Common myeloid progenitor, CD34-positive (primary cell): Measurements from ENCODE around the gene ULBP2.
"Not testable (repeated sequence)": the region's sequence is repeated elsewhere in the genome, so short reads cannot be mapped to it uniquely, and the experiment has no call there.

ENCODE experiments used
- CTCF ChIA-PET: fragments of 350-600 bp; sonication (Branson Sonifier 250); formaldehyde crosslinking; loops from one replicate; lab custom pipeline; 2021; ENCODE audit warnings: antibody characterized with exemption; lab: Charles Lee
- POLR2A ChIA-PET: fragments of 350-600 bp; sonication (Branson Sonifier 250); formaldehyde crosslinking; loops from one replicate; lab custom pipeline; 2021; ENCODE audit warnings: antibody characterized with exemption; lab: Charles Lee
- DNase-seq, 3 donors: peaks; one replicate each; pipeline versions ENCODE4 v3.0.0 to v3.0.0-alpha.2; 2013
- H3K27ac ChIP-seq, 2 experiments: 1 replicate in 1 of 2; 2 replicates in 1 of 2; pipeline ENCODE4 v1.7.0; 2013; ENCODE audit warnings: inconsistent platforms in 2 of 2, low read length in 2 of 2, mild to moderate bottlenecking in 2 of 2, low read depth in 1 of 2, moderate library complexity in 1 of 2; ENCODE audit not compliant: severe bottlenecking in 2 of 2, insufficient read depth in 1 of 2, poor library complexity in 1 of 2
- H3K27me3 ChIP-seq, 5 experiments: replicated peaks in 2 of 5; 1 replicate in 3 of 5; 2 replicates in 2 of 5; pipeline versions ENCODE4 v1.6.1 to v1.7.0; 2013; ENCODE audit warnings: low read length in 4 of 5, mild to moderate bottlenecking in 2 of 5, moderate library complexity in 2 of 5, inconsistent platforms in 1 of 5; ENCODE audit not compliant: insufficient read depth in 5 of 5, control insufficient read depth in 4 of 5
- H3K36me3 ChIP-seq, 4 experiments: 1 replicate in 2 of 4; 2 replicates in 2 of 4; pipeline versions ENCODE4 v1.6.1 to v1.7.0; 2013; ENCODE audit warnings: low read length in 3 of 4, control low read depth in 1 of 4, mild to moderate bottlenecking in 1 of 4; ENCODE audit not compliant: control insufficient read depth in 4 of 4, insufficient read depth in 4 of 4
- H3K4me1 ChIP-seq, 4 experiments: 1 replicate in 3 of 4; 2 replicates in 1 of 4; pipeline versions ENCODE4 v1.6.1 to v1.7.1; 2013; ENCODE audit warnings: low read length in 3 of 4, mild to moderate bottlenecking in 3 of 4, control low read depth in 1 of 4, inconsistent platforms in 1 of 4, moderate library complexity in 1 of 4; ENCODE audit not compliant: control insufficient read depth in 4 of 4, insufficient read depth in 4 of 4; ENCODE audit errors: control extremely low read depth in 1 of 4
- H3K4me3 ChIP-seq, 7 experiments: 1 replicate in 4 of 7; 2 replicates in 3 of 7; pipeline versions ENCODE4 v1.5.1 to v1.7.0; 2013; ENCODE audit warnings: mild to moderate bottlenecking in 7 of 7, low read length in 6 of 7, moderate library complexity in 6 of 7, inconsistent platforms in 2 of 7, low read depth in 2 of 7, control low read depth in 1 of 7; ENCODE audit not compliant: insufficient read depth in 4 of 7, control insufficient read depth in 1 of 7; ENCODE audit errors: extremely low read depth in 1 of 7
- H3K9me3 ChIP-seq, 5 experiments: 1 replicate in 4 of 5; 2 replicates in 1 of 5; pipeline versions ENCODE4 v1.6.1 to v1.7.1; 2013; ENCODE audit warnings: low read length in 4 of 5, mild to moderate bottlenecking in 2 of 5, inconsistent platforms in 1 of 5, low read depth in 1 of 5, moderate library complexity in 1 of 5; ENCODE audit not compliant: control insufficient read depth in 4 of 5, insufficient read depth in 2 of 5; ENCODE audit errors: control extremely low read depth in 1 of 5
- WGBS: methylation state at CpG from one replicate; pipeline ENCODE4 v1.1.5; 2013; ENCODE audit not compliant: insufficient coverage; 5-methylcytosine and 5-hydroxymethylcytosine counted together

The ULBP2 gene

DNA sequence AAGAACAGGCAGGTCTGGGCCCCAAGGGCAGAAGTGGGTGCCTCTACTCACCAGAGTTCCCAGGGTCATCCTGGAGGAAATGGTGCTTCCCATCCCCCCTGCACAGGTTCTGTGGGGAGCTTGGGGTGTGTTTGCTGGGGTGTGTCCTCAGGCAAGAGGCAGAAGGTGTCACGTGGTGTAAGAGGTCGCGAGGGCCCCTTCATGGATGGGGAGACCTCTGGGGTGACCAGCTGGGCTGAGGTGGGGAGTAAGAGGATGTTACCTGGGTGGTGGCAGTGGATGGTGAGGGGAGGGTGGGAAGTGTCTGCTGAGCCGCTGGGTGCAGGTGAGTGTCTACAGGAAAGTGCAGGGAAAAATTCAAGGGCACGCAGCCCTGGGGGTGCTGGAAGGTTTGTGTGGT is 19.7 kb upstream of the ULBP2 start:
- H3K4me3 ChIP-seq = peak overlapping the region in 3 of 7 experiments; percentile 57 to 79 (median 69)
- peaks cover 0 to 26% (median 24%) of the 10 kb centered on the region in 4 experiments for H3K4me1 ChIP-seq
- POLR2A ChIA-PET, H3K9me3 ChIP-seq, H3K36me3 ChIP-seq, DNase-seq, H3K27ac ChIP-seq: not testable (repeated sequence)
- H3K27me3 ChIP-seq = peaks cover 6 to 67% (median 38%) of the 10 kb centered on the region in 5 experiments
- CTCF ChIA-PET = interaction anchor here (1.2 kb wide), 1 partner anchor 86 kb away, joined by 3 read pairs; no protein-coding TSS in a partner anchor
- WGBS = 64% methylated on average over 4 of the region's 5 CpGs

GRCh38 chr6:149922642-149923326 is 19.0 kb upstream of the ULBP2 start, which contains the start of gene RAET1G:
Gene RAET1G, minus strand, starts transcription at chr6:149923121. Its CDS starts 111 bp downstream, at chr6:149923010.
- Histone ChIP-seq H3K4me3 (peak within 1 kb of the TSS; percentile 19 to 79 (median 64)), H3K9me3 (peaks cover 0 to 2% (median 0%) of the 10 kb centered on the region in 5 experiments), H3K27ac (no peak within 1 kb of the TSS), H3K4me1 (peaks cover 0 to 26% (median 24%) of the 10 kb centered on the region in 4 experiments), H3K27me3 (peaks cover 6 to 69% (median 38%) of the 10 kb centered on the region in 5 experiments), H3K36me3 (no peaks in the 10 kb centered on the region)
- DNase-seq = peak; percentile 92 to 96 (median 95)
- ChIA-PET CTCF (interaction anchor here (1.2 kb wide), 1 partner anchor 87 kb away, joined by 3 read pairs; no protein-coding TSS in a partner anchor), POLR2A (no interaction called here)
- 2% methylated on average over 31 of the region's 40 CpGs for WGBS

DNA sequence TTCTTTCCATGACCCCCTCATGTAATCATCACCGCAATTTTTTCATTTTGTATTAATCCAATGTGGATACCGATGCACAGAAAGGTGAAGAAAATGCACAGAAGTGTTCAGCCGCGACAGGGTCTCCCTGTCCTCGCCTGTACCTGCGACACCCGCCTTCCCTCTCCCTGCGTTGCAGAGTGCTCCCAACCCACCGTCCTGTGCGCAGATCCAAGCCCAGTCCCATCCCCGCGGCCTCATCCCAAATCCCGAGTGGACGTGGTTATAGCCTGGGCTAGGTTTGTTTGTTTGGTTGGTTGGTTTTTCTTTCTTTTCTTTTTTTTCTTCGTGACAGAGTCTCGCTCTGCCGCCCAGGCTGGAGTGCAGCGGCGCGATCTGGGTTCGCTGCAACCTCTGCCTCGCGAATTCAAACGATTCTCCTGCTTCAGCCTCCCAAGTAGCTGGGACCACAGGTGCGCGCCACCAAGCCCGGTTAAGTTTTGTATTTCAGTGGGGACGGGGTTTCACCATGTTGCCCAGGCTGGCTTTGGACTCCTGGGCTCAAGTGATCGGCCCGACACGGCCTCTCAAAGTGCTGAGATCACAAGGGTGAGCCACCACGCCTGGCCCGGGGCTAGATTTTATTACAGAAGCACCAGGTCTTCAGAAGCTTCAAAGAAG is 18.4 kb upstream of the ULBP2 start:
- H3K36me3 ChIP-seq = no peaks in the 10 kb centered on the region
- peaks cover 0 to 2% (median 0%) of the 10 kb centered on the region in 5 experiments for H3K9me3 ChIP-seq
- CTCF ChIA-PET = interaction anchor here (0.6 to 2.6 kb wide), 11 partner anchors 11 to 675 kb away, joined by 3 to 21 read pairs (median 3); no protein-coding TSS in a partner anchor
- H3K4me1 ChIP-seq = peaks cover 0 to 26% (median 24%) of the 10 kb centered on the region in 4 experiments
- H3K4me3 ChIP-seq = peak overlapping the region in 6 of 7 experiments; percentile 56 to 79 (median 66)
- no peak overlapping the region for H3K27ac ChIP-seq
- 12% methylated on average over 19 of the region's 33 CpGs for WGBS
- DNase-seq = peak in 1 of 3 donors; percentile 34
- H3K27me3 ChIP-seq = peaks cover 6 to 71% (median 36%) of the 10 kb centered on the region in 5 experiments
- POLR2A ChIA-PET = no interaction called here

- CTCF ChIA-PET = interaction anchor here (0.6 to 2.6 kb wide), 17 partner anchors 10 to 674 kb away, joined by 3 to 21 read pairs (median 4); no protein-coding TSS in a partner anchor
- no peaks in the 10 kb centered on the region for H3K36me3 ChIP-seq
Observed at GRCh38 chr6:149924206-149924932, 17.4 kb upstream of the ULBP2 start.

GRCh38 chr6:149924933-149925252 is 16.9 kb upstream of the ULBP2 start:
- POLR2A ChIA-PET = no interaction called here
- Histone ChIP-seq H3K27ac (no peak overlapping the region), H3K4me3 (no peak overlapping the region), H3K36me3 (no peaks in the 10 kb centered on the region), H3K4me1 (peaks cover 0 to 26% (median 24%) of the 10 kb centered on the region in 4 experiments), H3K9me3 (peaks cover 0 to 2% (median 0%) of the 10 kb centered on the region in 5 experiments), H3K27me3 (peaks cover 9 to 79% (median 42%) of the 10 kb centered on the region in 5 experiments)
- CTCF ChIA-PET = interaction anchor here (0.8 to 2.6 kb wide), 14 partner anchors 10 to 378 kb away, joined by 3 to 21 read pairs (median 4); no protein-coding TSS in a partner anchor
- no peak for DNase-seq
- WGBS = 93% methylated on average over 4 of the region's 4 CpGs

More at GRCh38 chr6:149924206-149924932, 17.4 kb upstream of the ULBP2 start:
- DNase-seq = no peak
- peaks cover 0 to 2% (median 0%) of the 10 kb centered on the region in 5 experiments for H3K9me3 ChIP-seq
- POLR2A ChIA-PET = no interaction called here
- H3K4me3 ChIP-seq = no peak overlapping the region
- peaks cover 0 to 26% (median 24%) of the 10 kb centered on the region in 4 experiments for H3K4me1 ChIP-seq
- peaks cover 6 to 75% (median 40%) of the 10 kb centered on the region in 5 experiments for H3K27me3 ChIP-seq
- WGBS = 92% methylated on average over 7 of the region's 9 CpGs
- no peak overlapping the region for H3K27ac ChIP-seq

DNA sequence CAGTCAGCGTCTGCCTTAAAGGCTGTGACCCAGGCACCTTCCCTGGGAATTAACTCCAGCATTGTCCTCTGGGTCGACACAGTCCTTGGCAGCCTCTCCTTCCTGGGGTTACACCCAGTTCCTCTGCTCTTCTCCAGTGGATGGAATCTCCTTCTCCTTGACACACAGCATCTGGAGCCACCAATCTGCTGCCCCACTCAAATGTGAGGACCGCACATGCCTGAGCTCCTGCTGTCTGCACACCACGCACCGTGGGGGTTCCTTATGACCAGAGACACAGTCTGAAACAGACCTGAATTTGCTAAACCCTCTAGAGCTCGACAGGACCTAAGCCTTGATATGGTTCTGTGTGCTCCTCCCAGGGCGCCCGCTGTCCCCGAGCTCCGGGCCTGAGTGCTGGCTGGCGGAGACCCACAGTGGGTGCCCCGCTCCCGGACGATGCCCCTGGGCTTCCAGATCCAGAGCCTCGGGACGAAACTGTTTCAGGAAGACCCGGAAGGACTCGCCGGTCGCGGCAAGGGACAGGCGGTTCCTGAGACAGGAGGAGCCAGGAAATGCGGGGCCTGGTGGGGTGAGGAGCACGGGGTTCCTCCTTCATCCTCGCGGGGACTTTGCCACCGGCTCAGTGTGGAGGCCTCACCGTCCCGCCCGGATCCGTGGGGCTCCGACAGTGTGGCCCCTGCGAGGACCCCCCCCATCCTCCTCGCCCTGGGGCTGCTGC is 16.4 kb upstream of the ULBP2 start:
- Histone ChIP-seq H3K4me3 (peak overlapping the region in 6 of 7 experiments; percentile 5 to 73 (median 57)), H3K9me3 (peaks cover 0 to 2% (median 0%) of the 10 kb centered on the region in 5 experiments), H3K36me3 (no peaks in the 10 kb centered on the region), H3K27ac (no peak overlapping the region), H3K4me1 (peaks cover 0 to 26% (median 24%) of the 10 kb centered on the region in 4 experiments), H3K27me3 (peaks cover 10 to 82% (median 46%) of the 10 kb centered on the region in 5 experiments)
- DNase-seq = peak in 1 of 3 donors; percentile 39
- 11% methylated on average over 27 of the region's 34 CpGs for WGBS
- ChIA-PET CTCF (interaction anchor here (0.8 to 2.6 kb wide), 11 partner anchors 11 to 379 kb away, joined by 3 to 21 read pairs (median 4); no protein-coding TSS in a partner anchor), POLR2A (no interaction called here)
